CD8-positive, alpha-beta memory T cell (primary cell): Measurements from ENCODE around the gene NQO2. TPM values are rescaled to one million over a fixed set of nuclear protein-coding genes. Genes with fewer than 3 reads are reported as not detected.
A peak's percentile ranks its signal among the peaks of the same experiment; 100 is the strongest.
"Not testable (repeated sequence)": the region's sequence is repeated elsewhere in the genome, so short reads cannot be mapped to it uniquely, and the experiment has no call there.

Source experiments
- CTCF ChIA-PET: fragments of 350-600 bp; sonication (Branson Sonifier 250); formaldehyde crosslinking; loops from one replicate; lab custom pipeline; 2021; ENCODE audit warnings: antibody characterized with exemption; lab: Charles Lee
- POLR2A ChIA-PET: fragments of 350-600 bp; sonication (Branson Sonifier 250); formaldehyde crosslinking; loops from one replicate; lab custom pipeline; 2021; ENCODE audit warnings: antibody characterized with exemption; lab: Charles Lee
- DNase-seq, 5 donors: peaks; one replicate each; pipeline versions ENCODE4 v3.0.0 to v3.0.0-alpha.2; 2020 to 2022; ENCODE audit warnings: mixed read lengths in 1 of 5
- H3K27ac ChIP-seq: one replicate; pipeline ENCODE4 v1.7.0; 2013; ENCODE audit warnings: low read depth, mild to moderate bottlenecking, low read length, moderate library complexity
- H3K27me3 ChIP-seq: 2 replicates; pipeline ENCODE4 v1.7.0; 2013; ENCODE audit warnings: low read length, mild to moderate bottlenecking; ENCODE audit not compliant: insufficient read depth, poor library complexity, severe bottlenecking
- H3K36me3 ChIP-seq: 2 replicates; pipeline ENCODE4 v1.7.0; 2013; ENCODE audit warnings: mild to moderate bottlenecking, low read length, moderate library complexity; ENCODE audit not compliant: insufficient read depth
- H3K4me1 ChIP-seq: 2 replicates; pipeline ENCODE4 v1.7.0; 2013; ENCODE audit warnings: mild to moderate bottlenecking, low read length, moderate library complexity; ENCODE audit not compliant: insufficient read depth
- H3K4me3 ChIP-seq: 2 replicates; pipeline ENCODE4 v1.7.0; 2013; ENCODE audit warnings: mild to moderate bottlenecking, low read length
- H3K9me3 ChIP-seq: 2 replicates; pipeline ENCODE4 v1.7.0; 2013; ENCODE audit warnings: mild to moderate bottlenecking, low read length
- H3K27ac Mint-ChIP-seq, 8 donors: one replicate each; pipeline ENCODE4 v1.8.0; 2020 to 2021; ENCODE audit warnings: mixed read lengths in 8 of 8, mild to moderate bottlenecking in 6 of 8, inconsistent platforms in 3 of 8, moderate library complexity in 3 of 8
- H3K27me3 Mint-ChIP-seq, 2 donors: one replicate each; pipeline ENCODE4 v1.8.0; 2020 to 2021; ENCODE audit warnings: mixed read lengths in 2 of 2, mild to moderate bottlenecking in 1 of 2, moderate library complexity in 1 of 2
- H3K36me3 Mint-ChIP-seq, 3 donors: one replicate each; pipeline ENCODE4 v1.8.0; 2020 to 2021; ENCODE audit warnings: mixed read lengths in 3 of 3, inconsistent platforms in 1 of 3, mild to moderate bottlenecking in 1 of 3
- H3K4me1 Mint-ChIP-seq, 3 donors: one replicate each; pipeline ENCODE4 v1.8.0; 2020 to 2021; ENCODE audit warnings: mixed read lengths in 3 of 3, inconsistent platforms in 1 of 3, mild to moderate bottlenecking in 1 of 3
- H3K4me3 Mint-ChIP-seq, 7 donors: one replicate each; pipeline ENCODE4 v1.8.0; 2020 to 2021; ENCODE audit warnings: mixed read lengths in 7 of 7, mild to moderate bottlenecking in 6 of 7, moderate library complexity in 4 of 7, inconsistent platforms in 2 of 7
- H3K9me3 Mint-ChIP-seq, 5 donors: one replicate each; pipeline ENCODE4 v1.8.0; 2020 to 2022; ENCODE audit warnings: mixed read lengths in 5 of 5, mild to moderate bottlenecking in 3 of 5, moderate library complexity in 2 of 5, inconsistent platforms in 1 of 5
- polyA plus RNA-seq: library from polyadenylated mRNA; unstranded; fragments of 300-500 nt; fragmentation: Illumina TruSeq; gene quantifications from one replicate; pipeline ENCODE4 v1.2.3, GENCODE V29; 2021
- total RNA-seq, 2 experiments: library from RNA; stranded (reverse); gene quantifications; one replicate each; pipeline ENCODE4 v1.2.3, GENCODE V29; 2021

NQO2 gene
- total and polyA plus RNA-seq, 3 experiments from 2014 or later, result 15.6 to 53.5 (median 18.5) TPM

GRCh38 chr6:3023663-3024483 is 24.2 kb downstream of the NQO2 start:
- no peaks in the 10 kb centered on the region for H3K27me3 ChIP-seq
- peaks cover 6% of the 10 kb centered on the region for H3K36me3 ChIP-seq
- Mint-ChIP-seq H3K4me3 (peak overlapping the region; percentile 78 to 93 (median 90)), H3K27me3 (peaks cover 0 to 1% of the 10 kb centered on the region in 2 donors), H3K27ac (peak overlapping the region; percentile 77 to 99 (median 93)), H3K9me3 (no peaks in the 10 kb centered on the region), H3K36me3 (peaks cover 6 to 23% (median 13%) of the 10 kb centered on the region in 3 donors), H3K4me1 (peaks cover 47 to 65% (median 55%) of the 10 kb centered on the region in 3 donors)
- peaks cover 47% of the 10 kb centered on the region for H3K4me1 ChIP-seq
- ChIA-PET CTCF (interaction anchor here (0.5 to 2.7 kb wide), 7 partner anchors 22 to 441 kb away, joined by 3 to 11 read pairs (median 5); partner anchors contain the start of genes NQO2 and RIPK1), POLR2A (interaction anchor here (0.6 to 2.0 kb wide), 5 partner anchors 23 to 236 kb away, joined by 3 to 23 read pairs (median 3); partner anchors contain the start of gene NQO2)
- peak overlapping the region; percentile 90 for H3K27ac ChIP-seq
- H3K4me3 ChIP-seq, result peak overlapping the region; percentile 88
- H3K9me3 ChIP-seq, result no peaks in the 10 kb centered on the region
- DNase-seq, result peak; percentile 71 to 89 (median 77)

- CTCF ChIA-PET, result interaction anchor here (0.7 to 2.4 kb wide), 7 partner anchors 17 to 37 kb away, joined by 3 to 13 read pairs (median 3); partner anchors contain the start of gene NQO2
- no peaks in the 10 kb centered on the region for H3K36me3 ChIP-seq
- POLR2A ChIA-PET, result interaction anchor here (0.7 to 1.8 kb wide), 4 partner anchors 12 to 28 kb away, joined by 3 to 11 read pairs (median 4); partner anchors contain the start of gene NQO2
- Mint-ChIP-seq H3K27me3 (peaks cover 4 to 10% of the 10 kb centered on the region in 2 donors), H3K27ac (peak overlapping the region; percentile 84 to 98 (median 96)), H3K4me1 (peaks cover 48 to 60% (median 56%) of the 10 kb centered on the region in 3 donors), H3K36me3 (peaks cover 0 to 6% (median 4%) of the 10 kb centered on the region in 3 donors), H3K4me3 (peak overlapping the region; percentile 64 to 91 (median 79)), H3K9me3 (no peaks in the 10 kb centered on the region)
- H3K27me3 ChIP-seq, result no peaks in the 10 kb centered on the region
- peak overlapping the region; percentile 58 for H3K27ac ChIP-seq
- H3K4me1 ChIP-seq, result peaks cover 47% of the 10 kb centered on the region
- H3K9me3 ChIP-seq, result no peaks in the 10 kb centered on the region
- H3K4me3 ChIP-seq, result peak overlapping the region; percentile 16
- peak in 3 of 5 donors; percentile 23 to 61 (median 49) for DNase-seq
Measured at GRCh38 chr6:3026791-3027626, 27.3 kb downstream of the NQO2 start.

GRCh38 chr6:3028156-3028555 is 28.5 kb downstream of the NQO2 start:
- POLR2A ChIA-PET, result not testable (repeated sequence)
- peaks cover 41 to 51% (median 50%) of the 10 kb centered on the region in 3 donors for H3K4me1 Mint-ChIP-seq

GRCh38 chr6:3031857-3032640 is 32.4 kb downstream of the NQO2 start:
- Mint-ChIP-seq H3K36me3 (no peaks in the 10 kb centered on the region), H3K4me3 (no peak overlapping the region), H3K4me1 (peaks cover 10 to 16% (median 14%) of the 10 kb centered on the region in 3 donors), H3K9me3 (no peaks in the 10 kb centered on the region), H3K27me3 (peaks cover 3 to 17% of the 10 kb centered on the region in 2 donors), H3K27ac (peak overlapping the region in 1 of 8 donors; percentile 44)
- Histone ChIP-seq H3K36me3 (no peaks in the 10 kb centered on the region), H3K27ac (no peak overlapping the region), H3K27me3 (no peaks in the 10 kb centered on the region), H3K4me1 (peaks cover 5% of the 10 kb centered on the region), H3K4me3 (no peak overlapping the region), H3K9me3 (no peaks in the 10 kb centered on the region)
- no peak for DNase-seq
- ChIA-PET POLR2A (interaction anchor here (0.7 kb wide), 1 partner anchor 21 kb away, joined by 3 read pairs; no protein-coding TSS in a partner anchor), CTCF (no interaction called here)

More at GRCh38 chr6:3028156-3028555, 28.5 kb downstream of the NQO2 start:
- CTCF ChIA-PET, H3K36me3 Mint-ChIP-seq, H3K36me3 ChIP-seq, H3K4me3 ChIP-seq, DNase-seq, H3K4me3 Mint-ChIP-seq, H3K27me3 ChIP-seq, H3K27ac ChIP-seq, H3K9me3 ChIP-seq, H3K9me3 Mint-ChIP-seq: not testable (repeated sequence)
- H3K4me1 ChIP-seq, result peaks cover 41% of the 10 kb centered on the region
- Mint-ChIP-seq H3K27ac (peak overlapping the region in 4 of 8 donors; percentile 33 to 57 (median 41)), H3K27me3 (peaks cover 4 to 17% of the 10 kb centered on the region in 2 donors)

DNA sequence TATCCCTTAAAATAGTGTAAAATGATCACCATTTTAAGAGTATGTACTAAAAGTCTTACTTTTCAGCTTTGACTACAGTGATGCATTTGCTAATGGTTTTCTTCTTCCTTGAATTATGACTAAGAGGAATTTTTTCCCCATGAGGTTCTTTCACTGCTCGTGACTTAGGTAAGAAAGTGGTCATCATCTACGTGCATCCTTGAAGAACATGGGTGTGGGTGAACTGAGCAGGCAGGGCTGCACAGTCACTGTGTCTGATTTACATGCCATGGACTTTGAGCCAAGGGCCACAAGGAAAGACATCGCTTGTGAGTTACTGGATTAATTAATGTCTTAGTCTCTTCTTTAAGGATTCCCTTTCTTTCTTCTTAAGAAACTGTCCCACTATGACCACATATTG is 33.3 kb downstream of the NQO2 start:
- H3K27ac Mint-ChIP-seq, result no peak overlapping the region
- no peak overlapping the region for H3K4me3 Mint-ChIP-seq
- no peaks in the 10 kb centered on the region for H3K36me3 Mint-ChIP-seq
- Histone ChIP-seq H3K4me1 (no peaks in the 10 kb centered on the region), H3K27me3 (no peaks in the 10 kb centered on the region), H3K9me3 (no peaks in the 10 kb centered on the region), H3K27ac (no peak overlapping the region), H3K4me3 (no peak overlapping the region), H3K36me3 (no peaks in the 10 kb centered on the region)
- ChIA-PET CTCF (no interaction called here), POLR2A (no interaction called here)
- no peaks in the 10 kb centered on the region for H3K9me3 Mint-ChIP-seq
- peaks cover 3 to 17% of the 10 kb centered on the region in 2 donors for H3K27me3 Mint-ChIP-seq
- DNase-seq, result no peak
- peaks cover 7 to 10% (median 10%) of the 10 kb centered on the region in 3 donors for H3K4me1 Mint-ChIP-seq

GRCh38 chr6:3033652-3034051 is 34.0 kb downstream of the NQO2 start:
- Mint-ChIP-seq H3K27ac (no peak overlapping the region), H3K4me3 (no peak overlapping the region), H3K4me1 (peaks cover 2 to 4% (median 3%) of the 10 kb centered on the region in 3 donors), H3K36me3 (no peaks in the 10 kb centered on the region), H3K27me3 (peaks cover 3 to 17% of the 10 kb centered on the region in 2 donors), H3K9me3 (no peaks in the 10 kb centered on the region)
- no peak overlapping the region for H3K4me3 ChIP-seq
- no peaks in the 10 kb centered on the region for H3K9me3 ChIP-seq
- POLR2A ChIA-PET, result no interaction called here
- no peaks in the 10 kb centered on the region for H3K27me3 ChIP-seq
- no peak overlapping the region for H3K27ac ChIP-seq
- H3K36me3 ChIP-seq, result no peaks in the 10 kb centered on the region
- CTCF ChIA-PET, result no interaction called here
- H3K4me1 ChIP-seq, result no peaks in the 10 kb centered on the region
- no peak for DNase-seq

GRCh38 chr6:3035397-3035796 is 35.7 kb downstream of the NQO2 start:
- H3K27me3 Mint-ChIP-seq, result peaks cover 3 to 12% of the 10 kb centered on the region in 2 donors
- POLR2A ChIA-PET, result no interaction called here

More at GRCh38 chr6:3035397-3035796, 35.7 kb downstream of the NQO2 start:
- CTCF ChIA-PET, result no interaction called here
- H3K36me3 ChIP-seq, result no peaks in the 10 kb centered on the region
- H3K4me3 ChIP-seq, result no peak overlapping the region
- no peak for DNase-seq
- Mint-ChIP-seq H3K4me1 (no peaks in the 10 kb centered on the region), H3K9me3 (no peaks in the 10 kb centered on the region), H3K36me3 (no peaks in the 10 kb centered on the region), H3K4me3 (no peak overlapping the region), H3K27ac (no peak overlapping the region)
- no peaks in the 10 kb centered on the region for H3K4me1 ChIP-seq
- H3K27ac ChIP-seq, result no peak overlapping the region
- no peaks in the 10 kb centered on the region for H3K27me3 ChIP-seq
- H3K9me3 ChIP-seq, result no peaks in the 10 kb centered on the region
